Caco-2 (cell line): ENCODE results near the gene ZNF425. TPM values are rescaled to one million over a fixed set of nuclear protein-coding genes. Genes with fewer than 3 reads are reported as not detected.

Source experiments
- BruUV-seq: library from RNA; stranded (reverse); fragments of 400-500 nt; replicated peaks from 2 replicates; lab custom pipeline; 2021; lab: Mats Ljungman, UMichigan
- CTCF ChIA-PET: fragments of 300-600 bp; sonication (Branson Sonifier 250); formaldehyde crosslinking; loops from one replicate; lab custom pipeline; 2022; ENCODE audit warnings: antibody characterized with exemption; lab: Charles Lee
- POLR2A ChIA-PET: fragments of 300-600 bp; sonication (Branson Sonifier 250); formaldehyde crosslinking; loops from one replicate; lab custom pipeline; 2022; ENCODE audit warnings: antibody characterized with exemption; lab: Charles Lee
- DNase-seq, 2 experiments: peaks; one replicate each; pipeline versions ENCODE4 v3.0.0 to v3.0.0-alpha.2; 2020 to 2022
- H3K27me3 ChIP-seq: replicated peaks from 2 replicates; pipeline ENCODE4 v1.6.0; 2011; ENCODE audit warnings: low read length; ENCODE audit not compliant: control insufficient read depth, insufficient read depth
- H3K36me3 ChIP-seq: 2 replicates; pipeline ENCODE4 v1.5.1; 2011; ENCODE audit warnings: low read length; ENCODE audit not compliant: control insufficient read depth, insufficient read depth
- H3K4me1 ChIP-seq: fragments of 250-450 bp; sonication (Bioruptor Pico); 2 replicates; pipeline ENCODE4 v1.5.1; 2020; ENCODE audit warnings: mild to moderate bottlenecking
- H3K4me3 ChIP-seq: 2 replicates; pipeline ENCODE4 v1.5.1; 2011; ENCODE audit warnings: low read depth, mild to moderate bottlenecking, control low read depth, low read length
- H3K9me3 ChIP-seq: fragments of 250-450 bp; sonication (Bioruptor Pico); 2 replicates; pipeline ENCODE4 v1.5.1; 2020; ENCODE audit warnings: mild to moderate bottlenecking, moderate library complexity
- H3K27ac Mint-ChIP-seq: one replicate; pipeline ENCODE4 v1.8.0; 2022; ENCODE audit warnings: mixed read lengths; ENCODE audit not compliant: unreplicated experiment
- H3K27me3 Mint-ChIP-seq: one replicate; pipeline ENCODE4 v1.8.0; 2022; ENCODE audit warnings: mixed read lengths; ENCODE audit not compliant: insufficient read depth, unreplicated experiment
- H3K36me3 Mint-ChIP-seq: one replicate; pipeline ENCODE4 v1.8.0; 2022; ENCODE audit warnings: mild to moderate bottlenecking, mixed read lengths; ENCODE audit not compliant: insufficient read depth, unreplicated experiment
- H3K4me1 Mint-ChIP-seq: one replicate; pipeline ENCODE4 v1.8.0; 2022; ENCODE audit warnings: low read depth, mixed read lengths; ENCODE audit not compliant: unreplicated experiment
- H3K4me3 Mint-ChIP-seq: one replicate; pipeline ENCODE4 v1.8.0; 2022; ENCODE audit warnings: mild to moderate bottlenecking, moderate library complexity, mixed read lengths; ENCODE audit not compliant: unreplicated experiment
- H3K9me3 Mint-ChIP-seq: one replicate; pipeline ENCODE4 v1.8.0; 2022; ENCODE audit warnings: mixed read lengths; ENCODE audit not compliant: unreplicated experiment
- CTCF ChIP-seq, 2 experiments: fragments of 200-600 bp in 1 of 2; IDR thresholded peaks; 1 replicate in 1 of 2; 2 replicates in 1 of 2; pipeline versions ENCODE4 v1.5.1 to v1.8.0; 2011 to 2022; ENCODE audit warnings: antibody characterized with exemption in 1 of 2, control low read depth in 1 of 2, inconsistent platforms in 1 of 2, low read depth in 1 of 2, low read length in 1 of 2, mild to moderate bottlenecking in 1 of 2, moderate library complexity in 1 of 2; ENCODE audit not compliant: insufficient read depth in 1 of 2, severe bottlenecking in 1 of 2, unreplicated experiment in 1 of 2
- intact Hi-C: fragments of 100-400 bp; cut with micrococcal nuclease; formaldehyde crosslinking; loops from one replicate; pipeline ENCODE4 v1.10.0; 2022; ENCODE audit not compliant: unreplicated experiment
- total RNA-seq: library from RNA; stranded (reverse); gene quantifications from 2 replicates; pipeline ENCODE4 v1.2.3, GENCODE V29; 2022

ZNF425 gene
- total RNA-seq, 1 experiment from 2014 or later = 4.0 TPM

- ChIA-PET CTCF (interaction anchor here (0.6 to 2.2 kb wide), 6 partner anchors 19 to 138 kb away, joined by 3 to 17 read pairs (median 4); partner anchors contain the start of genes ZNF282 and ZNF398), POLR2A (interaction anchor here (1.3 kb wide), 1 partner anchor 22 kb away, joined by 12 read pairs; the partner anchor contains the start of gene ZNF398)
- no peak for TF ChIP-seq CTCF (IDR thresholded peaks at IDR 0.05; ENCODE audit: insufficient read depth in 1 of 2, low read depth in 1 of 2, low read length in 1 of 2, severe bottlenecking in 1 of 2, unreplicated experiment in 1 of 2)
- Mint-ChIP-seq H3K9me3 (peaks cover 2% of the 10 kb centered on the region), H3K27ac (peak overlapping the region; percentile 84), H3K4me3 (peak overlapping the region; percentile 75), H3K36me3 (peaks cover 33% of the 10 kb centered on the region), H3K27me3 (no peaks in the 10 kb centered on the region), H3K4me1 (peaks cover 11% of the 10 kb centered on the region)
- H3K9me3 ChIP-seq = peaks cover 4% of the 10 kb centered on the region; the same call in 1 of the 2 replicates
- H3K27me3 ChIP-seq = no peaks in the 10 kb centered on the region
- peaks cover 7% of the 10 kb centered on the region; the same call in 1 of the 2 replicates for H3K4me1 ChIP-seq
- peak overlapping the region; percentile 74 for H3K4me3 ChIP-seq
- DNase-seq = peak in 1 of 2 experiments; percentile 22
- intact Hi-C loops = no loop called here
- no peaks in the 10 kb centered on the region for H3K36me3 ChIP-seq
- BruUV-seq = TSS peak; percentile 61
Measured at GRCh38 chr7:149125189-149125862, 798 bp downstream of the ZNF425 start.

DNA sequence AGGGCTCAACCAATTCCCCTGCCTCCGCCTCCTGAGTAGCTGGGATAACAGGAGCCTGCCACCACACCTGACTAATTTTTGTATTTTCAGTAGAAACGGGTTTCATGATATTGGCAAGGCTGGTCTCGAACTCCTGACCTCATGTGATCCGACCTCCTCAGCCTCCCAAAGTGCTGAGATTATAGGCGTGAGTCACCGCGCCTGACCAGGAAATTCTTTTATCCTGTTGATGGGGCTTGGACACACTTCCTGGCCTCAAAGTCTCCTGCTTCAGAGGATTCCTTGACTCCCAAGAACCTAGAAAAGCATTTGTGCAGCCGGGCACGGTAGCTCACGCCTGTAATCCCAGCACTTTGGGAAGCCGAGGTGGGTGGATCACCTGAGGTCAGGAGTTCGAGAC lies 16.2 kb downstream of the ZNF425 start:
- no peak for DNase-seq
- Mint-ChIP-seq H3K36me3 (peaks cover 7% of the 10 kb centered on the region), H3K27me3 (no peaks in the 10 kb centered on the region), H3K27ac (no peak overlapping the region), H3K4me3 (no peak overlapping the region), H3K9me3 (no peaks in the 10 kb centered on the region), H3K4me1 (no peaks in the 10 kb centered on the region)
- Histone ChIP-seq H3K4me1 (no peaks in the 10 kb centered on the region), H3K9me3 (no peaks in the 10 kb centered on the region), H3K27me3 (no peaks in the 10 kb centered on the region), H3K36me3 (no peaks in the 10 kb centered on the region), H3K4me3 (no peak overlapping the region)
- intact Hi-C loops = no loop called here
- no TSS peak for BruUV-seq
- no peak for TF ChIP-seq CTCF (IDR thresholded peaks at IDR 0.05; ENCODE audit: insufficient read depth in 1 of 2, low read depth in 1 of 2, low read length in 1 of 2, severe bottlenecking in 1 of 2, unreplicated experiment in 1 of 2)
- ChIA-PET CTCF (no interaction called here), POLR2A (no interaction called here)

GRCh38 chr7:149104749-149105148 lies 21.4 kb downstream of the ZNF425 start:
- no peaks in the 10 kb centered on the region for H3K27me3 ChIP-seq
- H3K4me1 Mint-ChIP-seq = peaks cover 6% of the 10 kb centered on the region
- CTCF ChIA-PET = no interaction called here
- H3K9me3 ChIP-seq = no peaks in the 10 kb centered on the region
- intact Hi-C loops = no loop called here
- no peak overlapping the region for H3K4me3 ChIP-seq
- no peak overlapping the region for H3K27ac Mint-ChIP-seq
- no peak for TF ChIP-seq CTCF (IDR thresholded peaks at IDR 0.05; ENCODE audit: insufficient read depth in 1 of 2, low read depth in 1 of 2, low read length in 1 of 2, severe bottlenecking in 1 of 2, unreplicated experiment in 1 of 2)
- no peak overlapping the region for H3K4me3 Mint-ChIP-seq
- no peaks in the 10 kb centered on the region for H3K36me3 ChIP-seq
- BruUV-seq = no TSS peak
- H3K36me3 Mint-ChIP-seq = no peaks in the 10 kb centered on the region
- H3K9me3 Mint-ChIP-seq = no peaks in the 10 kb centered on the region
- no peaks in the 10 kb centered on the region for H3K4me1 ChIP-seq
- H3K27me3 Mint-ChIP-seq = no peaks in the 10 kb centered on the region
- POLR2A ChIA-PET = no interaction called here
- no peak for DNase-seq
